Glutamatergic neuron (in vitro differentiated cells): ENCODE results near the gene CPM. TPM values are rescaled to one million over a fixed set of nuclear protein-coding genes. Genes with fewer than 3 reads are reported as not detected.
"Not testable (repeated sequence)": the region's sequence is repeated elsewhere in the genome, so short reads cannot be mapped to it uniquely, and the experiment has no call there.

Experiments
- DNase-seq: peaks from one replicate; pipeline ENCODE4 v3.0.0; 2022
- H3K27ac Mint-ChIP-seq: one replicate; pipeline ENCODE4 v1.8.0; 2020; ENCODE audit warnings: mild to moderate bottlenecking, mixed read lengths, inconsistent platforms; ENCODE audit not compliant: unreplicated experiment
- H3K27me3 Mint-ChIP-seq: one replicate; pipeline ENCODE4 v1.8.0; 2020; ENCODE audit warnings: mild to moderate bottlenecking, moderate library complexity, mixed read lengths, inconsistent platforms; ENCODE audit not compliant: unreplicated experiment
- H3K36me3 Mint-ChIP-seq: one replicate; pipeline ENCODE4 v1.8.0; 2020; ENCODE audit warnings: mild to moderate bottlenecking, mixed read lengths, inconsistent platforms; ENCODE audit not compliant: unreplicated experiment
- H3K4me1 Mint-ChIP-seq: one replicate; pipeline ENCODE4 v1.8.0; 2020; ENCODE audit warnings: mild to moderate bottlenecking, low read depth, mixed read lengths, inconsistent platforms; ENCODE audit not compliant: unreplicated experiment
- H3K4me3 Mint-ChIP-seq: one replicate; pipeline ENCODE4 v1.8.0; 2020; ENCODE audit warnings: mild to moderate bottlenecking, mixed read lengths, inconsistent platforms; ENCODE audit not compliant: unreplicated experiment
- H3K9me3 Mint-ChIP-seq: one replicate; pipeline ENCODE4 v1.8.0; 2020; ENCODE audit warnings: mild to moderate bottlenecking, moderate library complexity, mixed read lengths, inconsistent platforms; ENCODE audit not compliant: unreplicated experiment
- total RNA-seq: library from RNA; stranded (reverse); fragmentation: NEBNext Ultra II Directional; extraction: Animal tissue kit (Norgen Biotek cat#: 25700); gene quantifications from one replicate; pipeline ENCODE4 v1.2.1, GENCODE V29; 2021; ENCODE audit not compliant: unreplicated experiment
- TF ChIP-seq, protein P1 (sequence below): fragments of 200-600 bp; sonication (generic); IDR thresholded peaks from one replicate; pipeline ENCODE4 v1.5.0; 2021; ENCODE audit not compliant: partially characterized antibody, unreplicated experiment

CPM gene
- total RNA-seq, 1 donor from 2014 or later: not detected

DNA sequence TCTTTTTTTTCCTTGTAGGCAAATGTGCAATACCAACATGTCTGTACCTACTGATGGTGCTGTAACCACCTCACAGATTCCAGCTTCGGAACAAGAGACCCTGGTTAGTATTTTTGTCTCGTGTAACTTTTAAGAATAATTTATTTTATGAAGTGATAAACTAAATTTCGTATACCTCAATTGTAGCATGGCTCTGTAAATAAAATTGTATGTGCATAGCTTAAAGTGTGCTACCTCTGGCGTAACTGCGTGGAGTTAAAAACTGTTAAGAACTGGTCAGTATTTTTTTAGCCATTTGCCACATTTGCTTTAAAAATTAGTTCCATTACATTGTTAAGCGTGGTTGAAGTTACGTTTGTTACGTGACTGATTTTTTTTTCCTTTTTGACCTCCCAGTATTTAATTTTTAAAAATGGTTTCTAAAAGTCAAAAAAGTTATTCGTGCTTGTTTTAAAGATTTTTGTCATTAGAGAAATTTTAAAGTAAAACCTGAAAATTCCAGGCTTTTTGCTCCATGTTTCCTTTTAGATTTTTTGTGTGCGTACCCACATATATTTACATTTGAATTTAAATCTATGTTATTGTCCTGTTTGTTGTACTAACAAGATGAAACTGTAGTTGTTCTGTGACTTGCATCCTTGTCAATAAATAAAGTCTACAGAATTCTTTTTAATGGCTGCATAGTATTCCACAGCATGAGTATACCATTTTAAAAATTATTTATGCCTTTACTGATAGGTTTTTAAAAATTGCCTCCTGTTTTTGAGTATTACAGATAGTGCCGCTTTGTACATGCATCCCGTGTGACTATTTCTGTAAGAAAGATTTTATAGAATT, 123.6 kb downstream of the CPM start:
- DNase-seq: no peak
- H3K9me3 Mint-ChIP-seq: peaks cover 9% of the 10 kb centered on the region
- peak overlapping the region; percentile 87 for H3K4me3 Mint-ChIP-seq
- H3K36me3 Mint-ChIP-seq: peaks cover 5% of the 10 kb centered on the region
- peak overlapping the region; percentile 97 for H3K27ac Mint-ChIP-seq
- TF ChIP-seq, protein P1, sequence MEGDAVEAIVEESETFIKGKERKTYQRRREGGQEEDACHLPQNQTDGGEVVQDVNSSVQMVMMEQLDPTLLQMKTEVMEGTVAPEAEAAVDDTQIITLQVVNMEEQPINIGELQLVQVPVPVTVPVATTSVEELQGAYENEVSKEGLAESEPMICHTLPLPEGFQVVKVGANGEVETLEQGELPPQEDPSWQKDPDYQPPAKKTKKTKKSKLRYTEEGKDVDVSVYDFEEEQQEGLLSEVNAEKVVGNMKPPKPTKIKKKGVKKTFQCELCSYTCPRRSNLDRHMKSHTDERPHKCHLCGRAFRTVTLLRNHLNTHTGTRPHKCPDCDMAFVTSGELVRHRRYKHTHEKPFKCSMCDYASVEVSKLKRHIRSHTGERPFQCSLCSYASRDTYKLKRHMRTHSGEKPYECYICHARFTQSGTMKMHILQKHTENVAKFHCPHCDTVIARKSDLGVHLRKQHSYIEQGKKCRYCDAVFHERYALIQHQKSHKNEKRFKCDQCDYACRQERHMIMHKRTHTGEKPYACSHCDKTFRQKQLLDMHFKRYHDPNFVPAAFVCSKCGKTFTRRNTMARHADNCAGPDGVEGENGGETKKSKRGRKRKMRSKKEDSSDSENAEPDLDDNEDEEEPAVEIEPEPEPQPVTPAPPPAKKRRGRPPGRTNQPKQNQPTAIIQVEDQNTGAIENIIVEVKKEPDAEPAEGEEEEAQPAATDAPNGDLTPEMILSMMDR: no peak
- peaks cover 7% of the 10 kb centered on the region for H3K27me3 Mint-ChIP-seq
- H3K4me1 Mint-ChIP-seq: no peaks in the 10 kb centered on the region

GRCh38 chr12:68808388-68809189, 124.4 kb downstream of the CPM start:
- DNase-seq: peak; percentile 82
- peaks cover 9% of the 10 kb centered on the region for H3K9me3 Mint-ChIP-seq

GRCh38 chr12:68807576-68808387, 125.2 kb downstream of the CPM start, which contains the start of gene MDM2:
MDM2 (plus strand) TSS chr12:68808177; CDS start chr12:68808478, 301 bp downstream.
- DNase-seq: peak; percentile 95
- peaks cover 9% of the 10 kb centered on the region for H3K9me3 Mint-ChIP-seq
- peaks cover 7% of the 10 kb centered on the region for H3K27me3 Mint-ChIP-seq

More at GRCh38 chr12:68808388-68809189, 124.4 kb downstream of the CPM start:
- Mint-ChIP-seq H3K4me3 (peak overlapping the region; percentile 87), H3K36me3 (peaks cover 5% of the 10 kb centered on the region), H3K4me1 (no peaks in the 10 kb centered on the region), H3K27me3 (peaks cover 7% of the 10 kb centered on the region), H3K27ac (peak overlapping the region; percentile 97)
- TF ChIP-seq, protein P1: peak; percentile 57

GRCh38 chr12:68807274-68807575, 125.7 kb downstream of the CPM start:
- not testable (repeated sequence) for H3K27me3 Mint-ChIP-seq

More at GRCh38 chr12:68807576-68808387, 125.2 kb downstream of the CPM start, which contains the start of gene MDM2:
- H3K36me3 Mint-ChIP-seq: peaks cover 5% of the 10 kb centered on the region
- peak within 1 kb of the TSS; percentile 87 for H3K4me3 Mint-ChIP-seq
- H3K4me1 Mint-ChIP-seq: no peaks in the 10 kb centered on the region
- H3K27ac Mint-ChIP-seq: peak within 1 kb of the TSS; percentile 97
- TF ChIP-seq, protein P1: peak; percentile 89

More at GRCh38 chr12:68807274-68807575, 125.7 kb downstream of the CPM start:
- H3K27ac Mint-ChIP-seq: peak overlapping the region; percentile 82
- not testable (repeated sequence) for H3K9me3 Mint-ChIP-seq, H3K4me1 Mint-ChIP-seq, DNase-seq, H3K36me3 Mint-ChIP-seq
- peak overlapping the region; percentile 87 for H3K4me3 Mint-ChIP-seq
